Adipocyte (in vitro differentiated cells): ENCODE data around the gene DAZAP1.

Source experiments
- DNase-seq: peaks from one replicate; pipeline ENCODE4 v3.0.0-alpha.2; 2015; ENCODE audit warnings: low read depth
- H3K27me3 ChIP-seq: replicated peaks from 2 replicates; pipeline ENCODE4 v1.7.0; 2013; ENCODE audit warnings: mild to moderate bottlenecking, low read length, moderate library complexity; ENCODE audit not compliant: control insufficient read depth, insufficient read depth
- H3K36me3 ChIP-seq: 2 replicates; pipeline ENCODE4 v1.7.0; 2013; ENCODE audit warnings: low read length, mild to moderate bottlenecking, moderate library complexity; ENCODE audit not compliant: control insufficient read depth, insufficient read depth, severe bottlenecking
- H3K4me1 ChIP-seq: 2 replicates; pipeline ENCODE4 v1.7.0; 2013; ENCODE audit warnings: mild to moderate bottlenecking, low read length, moderate library complexity; ENCODE audit not compliant: control insufficient read depth, insufficient read depth
- H3K4me3 ChIP-seq: 2 replicates; pipeline ENCODE4 v1.7.0; 2013; ENCODE audit warnings: mild to moderate bottlenecking, low read length, moderate library complexity
- H3K9ac ChIP-seq: 2 replicates; pipeline ENCODE4 v1.7.0; 2013; ENCODE audit warnings: mild to moderate bottlenecking, low read length, moderate library complexity
- H3K9me3 ChIP-seq: 2 replicates; pipeline ENCODE4 v1.7.0; 2013; ENCODE audit warnings: mild to moderate bottlenecking, low read length, moderate library complexity; ENCODE audit not compliant: control insufficient read depth

DAZAP1 gene

GRCh38 chr19:1379126-1379905, 28.1 kb upstream of the DAZAP1 start:
- Histone ChIP-seq H3K4me1 (peaks cover 7% of the 10 kb centered on the region), H3K4me3 (no peak overlapping the region), H3K9me3 (no peaks in the 10 kb centered on the region), H3K36me3 (peaks cover 4% of the 10 kb centered on the region), H3K9ac (no peak overlapping the region), H3K27me3 (no peaks in the 10 kb centered on the region)
- no peak for DNase-seq

- H3K4me1 ChIP-seq = peaks cover 14% of the 10 kb centered on the region
Measured at GRCh38 chr19:1379961-1380489, 27.4 kb upstream of the DAZAP1 start.

GRCh38 chr19:1382250-1382649, 25.1 kb upstream of the DAZAP1 start:
- Histone ChIP-seq H3K4me1 (peaks cover 14% of the 10 kb centered on the region), H3K27me3 (no peaks in the 10 kb centered on the region), H3K9ac (no peak overlapping the region), H3K9me3 (no peaks in the 10 kb centered on the region), H3K36me3 (no peaks in the 10 kb centered on the region), H3K4me3 (no peak overlapping the region)
- DNase-seq = no peak

More at GRCh38 chr19:1379961-1380489, 27.4 kb upstream of the DAZAP1 start:
- no peaks in the 10 kb centered on the region for H3K36me3 ChIP-seq
- no peak overlapping the region for H3K9ac ChIP-seq
- no peaks in the 10 kb centered on the region for H3K9me3 ChIP-seq
- no peak for DNase-seq
- H3K4me3 ChIP-seq = no peak overlapping the region
- H3K27me3 ChIP-seq = no peaks in the 10 kb centered on the region

- no peaks in the 10 kb centered on the region for H3K27me3 ChIP-seq
- H3K9ac ChIP-seq = no peak overlapping the region
- H3K36me3 ChIP-seq = peaks cover 1% of the 10 kb centered on the region
- H3K4me3 ChIP-seq = no peak overlapping the region
- no peak for DNase-seq
- no peaks in the 10 kb centered on the region for H3K9me3 ChIP-seq
- H3K4me1 ChIP-seq = peaks cover 14% of the 10 kb centered on the region
Measured at GRCh38 chr19:1383017-1383311, 24.4 kb upstream of the DAZAP1 start.

- Histone ChIP-seq H3K36me3 (peaks cover 6% of the 10 kb centered on the region), H3K4me1 (peaks cover 14% of the 10 kb centered on the region), H3K9me3 (no peaks in the 10 kb centered on the region), H3K27me3 (no peaks in the 10 kb centered on the region), H3K9ac (peak within 1 kb of the TSS; percentile 94), H3K4me3 (peak within 1 kb of the TSS; percentile 92)
- DNase-seq = peak; percentile 95
Measured at GRCh38 chr19:1383312-1384084, 23.9 kb upstream of the DAZAP1 start, which contains the start of gene NDUFS7. NDUFS7 (plus strand) TSS chr19:1383907; CDS start chr19:1383927, 20 bp downstream.

- Histone ChIP-seq H3K27me3 (no peaks in the 10 kb centered on the region), H3K9ac (peak overlapping the region; percentile 94), H3K36me3 (peaks cover 11% of the 10 kb centered on the region), H3K9me3 (no peaks in the 10 kb centered on the region), H3K4me3 (peak overlapping the region; percentile 92), H3K4me1 (peaks cover 14% of the 10 kb centered on the region)
- DNase-seq = no peak
Measured at GRCh38 chr19:1384085-1384462, 23.3 kb upstream of the DAZAP1 start.

- Histone ChIP-seq H3K9me3 (no peaks in the 10 kb centered on the region), H3K4me3 (peak overlapping the region; percentile 92), H3K36me3 (peaks cover 17% of the 10 kb centered on the region), H3K9ac (peak overlapping the region; percentile 94), H3K4me1 (peaks cover 14% of the 10 kb centered on the region), H3K27me3 (no peaks in the 10 kb centered on the region)
- DNase-seq = peak; percentile 29
Measured at GRCh38 chr19:1384478-1385110, 22.8 kb upstream of the DAZAP1 start.

GRCh38 chr19:1385816-1386215, 21.6 kb upstream of the DAZAP1 start:
- no peak overlapping the region for H3K4me3 ChIP-seq
- DNase-seq = no peak
- H3K36me3 ChIP-seq = peaks cover 19% of the 10 kb centered on the region
- no peaks in the 10 kb centered on the region for H3K27me3 ChIP-seq
- peaks cover 14% of the 10 kb centered on the region for H3K4me1 ChIP-seq
- H3K9ac ChIP-seq = no peak overlapping the region
- H3K9me3 ChIP-seq = no peaks in the 10 kb centered on the region

- no peak for DNase-seq
- Histone ChIP-seq H3K27me3 (no peaks in the 10 kb centered on the region), H3K9ac (no peak overlapping the region), H3K4me3 (no peak overlapping the region), H3K36me3 (peaks cover 25% of the 10 kb centered on the region), H3K4me1 (peaks cover 7% of the 10 kb centered on the region), H3K9me3 (no peaks in the 10 kb centered on the region)
Measured at GRCh38 chr19:1386945-1387683, 20.3 kb upstream of the DAZAP1 start.

GRCh38 chr19:1387684-1388636, 19.4 kb upstream of the DAZAP1 start:
- Histone ChIP-seq H3K9ac (no peak overlapping the region), H3K4me3 (no peak overlapping the region), H3K36me3 (peaks cover 32% of the 10 kb centered on the region), H3K27me3 (no peaks in the 10 kb centered on the region), H3K9me3 (no peaks in the 10 kb centered on the region), H3K4me1 (peaks cover 7% of the 10 kb centered on the region)
- DNase-seq = no peak
